GM20431 (cell line): ENCODE results near the gene GFM1.

Experiments
- in situ Hi-C: fragments of 300-500 bp; cut with MseI, MboI; formaldehyde crosslinking; loops from one replicate; pipeline ENCODE4 v1.15.0; 2020; ENCODE audit warnings: low sequenced_read_pairs; ENCODE audit not compliant: unreplicated experiment

GFM1 gene

DNA sequence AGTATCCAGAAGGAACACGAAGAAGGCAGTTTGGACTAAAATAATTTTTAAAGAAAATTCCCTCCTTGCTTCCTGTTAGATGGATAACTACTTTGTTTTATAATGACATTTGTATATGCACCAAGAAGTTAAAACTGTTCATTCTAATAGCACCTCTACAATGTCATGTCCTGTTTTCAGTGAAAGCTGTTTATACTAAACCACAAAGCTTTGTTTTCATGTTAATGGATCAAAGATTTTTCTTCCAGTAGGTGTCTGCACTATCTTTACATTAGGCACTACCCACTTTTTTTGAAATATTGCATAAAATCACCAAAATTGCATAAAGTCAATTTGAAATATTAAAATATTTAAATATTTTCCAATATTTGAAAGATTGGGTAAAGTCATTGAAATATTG, 77.8 kb downstream of the GFM1 start:
- in situ Hi-C loops = no loop called here

- in situ Hi-C loops = no loop called here
Observed at GRCh38 chr3:158723991-158724390, 79.7 kb downstream of the GFM1 start.

DNA sequence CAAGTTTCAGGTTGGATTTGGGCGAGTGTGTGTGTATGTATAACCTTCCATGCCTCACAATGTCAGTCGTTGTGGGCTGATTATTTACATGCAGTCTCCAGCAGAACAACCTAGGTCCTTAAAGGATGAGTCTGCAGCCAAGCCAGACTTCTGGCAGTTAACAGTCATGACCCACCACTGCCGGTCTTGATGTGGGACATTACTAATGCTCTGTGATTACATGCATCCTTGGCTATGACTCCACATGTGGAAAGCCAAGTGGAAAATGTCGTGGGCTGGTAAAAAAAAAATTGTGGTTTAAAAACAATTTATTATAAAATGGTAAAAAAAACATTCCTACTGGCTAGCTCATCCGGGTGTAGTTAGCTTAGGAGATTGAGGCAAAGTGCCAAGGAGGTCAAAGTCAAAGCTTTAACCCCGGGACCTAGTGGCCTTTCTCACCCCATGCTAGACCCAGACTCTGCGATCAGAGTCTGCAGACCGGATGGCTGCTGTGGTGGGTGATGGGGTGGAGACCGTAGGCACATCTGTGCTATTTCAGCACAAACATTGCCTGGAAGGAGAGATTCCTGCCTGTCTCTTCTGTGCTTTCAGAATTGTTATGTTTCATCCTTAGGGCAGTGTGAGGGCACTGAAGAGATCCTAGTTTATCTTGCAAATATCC, 81.2 kb downstream of the GFM1 start:
- in situ Hi-C loops = no loop called here

DNA sequence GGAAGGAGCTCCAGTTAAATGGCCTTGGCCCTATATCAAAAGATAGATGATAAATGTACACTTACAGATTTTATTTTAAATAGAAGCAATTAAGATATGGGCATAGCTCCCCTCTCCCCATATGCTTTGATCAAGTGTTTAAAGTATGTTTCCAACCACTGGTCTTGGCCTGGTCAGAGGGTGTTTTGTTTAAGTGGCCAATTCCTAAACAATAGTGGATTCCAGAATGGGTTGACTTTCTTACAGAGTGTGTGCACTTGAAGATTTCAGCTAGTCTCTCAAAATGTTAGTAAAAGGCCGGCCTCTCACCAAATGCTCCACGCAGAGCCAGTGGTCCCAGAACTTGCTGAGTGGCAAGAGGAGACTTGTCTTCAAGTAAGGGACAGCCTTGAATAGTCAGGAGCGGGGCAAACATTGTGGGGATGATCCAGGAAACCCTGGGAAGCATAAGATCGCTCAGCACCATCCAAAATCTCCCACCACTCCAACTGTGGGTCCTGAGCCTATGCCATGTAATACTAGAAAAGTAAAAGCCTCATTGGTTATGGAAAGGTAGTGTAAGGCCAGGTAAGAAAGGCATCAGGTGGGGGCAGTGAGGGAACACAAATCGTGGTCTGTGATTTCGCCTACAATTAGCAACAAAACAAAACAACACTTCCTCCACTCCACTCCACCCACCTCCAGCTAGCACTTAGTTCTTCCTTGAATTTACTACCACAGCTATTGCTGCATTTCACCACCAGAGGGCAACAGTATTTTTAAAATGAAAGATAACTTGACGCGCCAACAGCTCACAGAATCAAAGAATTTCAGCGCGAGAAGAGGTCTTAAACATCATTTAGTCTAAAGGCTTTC, 83.1 kb downstream of the GFM1 start:
- in situ Hi-C loops = no loop called here

DNA sequence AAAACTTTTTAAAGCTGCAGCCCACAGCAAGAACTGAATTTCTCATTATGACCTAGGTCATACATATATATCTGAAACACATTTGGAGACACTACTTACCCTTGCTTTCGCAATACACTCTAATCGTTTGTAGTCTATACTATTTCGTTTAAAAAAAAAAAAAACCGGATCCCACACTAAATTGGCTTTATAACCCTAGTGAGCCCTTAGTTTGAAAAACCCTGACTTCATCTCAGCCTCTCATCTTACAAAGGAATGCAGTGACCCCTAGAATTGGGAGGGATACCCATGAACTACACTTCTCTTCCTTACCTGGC, 83.7 kb downstream of the GFM1 start:
- in situ Hi-C loops = no loop called here

GRCh38 chr3:158728851-158729250, 84.5 kb downstream of the GFM1 start:
- in situ Hi-C loops = no loop called here

- in situ Hi-C loops = loop anchor here (10.0 kb wide), 1 partner anchor 53 kb away; no protein-coding TSS in a partner anchor
Observed at GRCh38 chr3:158731486-158731885, 87.2 kb downstream of the GFM1 start.

DNA sequence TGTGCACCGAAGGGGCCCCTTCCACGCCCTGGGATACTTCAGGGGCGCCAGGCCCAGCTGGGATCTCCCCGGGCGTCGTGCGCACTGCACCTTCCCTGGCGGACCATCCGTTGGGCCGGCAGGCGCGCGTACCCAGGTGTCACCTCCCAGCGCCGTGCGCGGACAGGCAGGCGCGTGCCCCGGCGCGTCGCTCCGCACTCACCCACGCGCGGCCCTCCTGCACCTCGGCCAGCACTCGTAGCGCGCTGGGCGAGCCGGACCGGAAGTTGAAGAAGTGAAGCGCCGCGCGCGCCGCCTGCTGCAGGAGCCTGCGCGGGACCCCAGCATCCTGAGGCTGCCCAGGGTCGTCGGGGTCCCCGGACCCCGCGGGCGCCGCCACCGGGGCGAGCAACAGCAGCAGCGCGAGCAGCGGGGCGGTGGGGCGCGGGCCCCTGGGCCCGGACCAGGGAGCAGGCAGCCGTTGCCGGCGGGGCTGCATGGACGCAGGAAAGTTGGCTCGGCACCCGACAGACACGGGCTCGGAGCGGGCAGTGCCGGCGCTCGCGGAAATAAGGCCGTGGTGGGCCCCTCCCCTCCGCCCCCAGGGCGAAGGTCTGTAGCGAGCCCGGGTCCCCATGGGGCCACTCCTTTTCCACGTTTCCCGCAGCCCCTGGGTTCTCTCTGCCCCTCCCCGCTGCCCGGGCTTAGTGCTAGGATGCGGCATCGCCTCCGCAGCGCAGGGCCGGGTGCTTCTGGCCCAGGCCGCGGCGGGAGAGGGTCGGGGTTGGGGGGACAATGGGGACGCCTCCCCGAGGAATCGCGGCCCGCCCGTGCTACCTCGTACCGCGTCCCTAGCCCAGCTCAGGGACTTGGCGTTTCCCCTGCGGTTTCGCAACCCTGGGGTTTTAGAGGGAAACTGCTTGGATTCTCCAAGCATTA, 87.9 kb downstream of the GFM1 start, which contains the start of gene RARRES1:
TSS of gene RARRES1 (minus strand) at position 520 of the 918 bp plus-strand sequence. CDS start at position 478, 42 bp downstream.
- in situ Hi-C loops = loop anchor here (10.0 kb wide), 1 partner anchor 53 kb away; no protein-coding TSS in a partner anchor

DNA sequence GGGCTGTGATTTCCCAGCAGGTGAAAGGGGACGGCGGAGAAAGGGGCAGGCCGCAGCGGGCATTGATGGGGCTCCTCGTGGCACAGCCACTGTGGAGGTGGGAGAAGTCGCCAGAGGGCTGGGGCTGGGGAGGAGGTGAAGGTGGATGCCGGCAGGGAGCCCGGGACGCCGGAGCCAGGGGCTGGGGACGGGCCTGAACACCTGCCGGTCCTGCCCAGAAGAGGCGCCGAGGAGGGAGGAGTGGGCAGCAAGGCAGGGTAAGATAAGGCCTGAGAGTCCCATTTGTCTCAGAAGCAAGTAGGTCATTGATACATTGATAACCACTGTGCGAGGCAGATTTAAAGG, 88.5 kb downstream of the GFM1 start:
- in situ Hi-C loops = loop anchor here (10.0 kb wide), 1 partner anchor 52 kb away; no protein-coding TSS in a partner anchor

DNA sequence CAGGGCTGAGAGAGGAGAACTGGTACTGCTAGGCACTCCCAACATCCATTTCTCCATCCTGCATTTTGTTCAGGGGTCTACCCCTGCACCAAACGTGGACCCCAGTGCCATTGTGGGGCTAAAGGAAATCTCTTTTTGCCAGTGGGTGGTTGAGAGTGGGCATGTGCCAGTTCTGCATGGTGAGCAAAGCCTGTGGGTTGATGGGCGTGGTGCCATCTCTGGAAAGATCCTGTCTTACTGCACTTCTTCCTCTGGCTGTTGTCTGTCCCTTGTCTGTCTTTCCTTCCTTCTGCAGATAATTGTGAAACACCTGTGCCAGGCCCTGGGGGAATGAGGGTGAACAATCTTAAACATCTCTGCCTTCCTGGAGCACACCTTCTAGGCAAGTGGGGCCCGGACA, 89.3 kb downstream of the GFM1 start:
- in situ Hi-C loops = loop anchor here (10.0 kb wide), 1 partner anchor 51 kb away; no protein-coding TSS in a partner anchor

- in situ Hi-C loops = loop anchor here (10.0 kb wide), 1 partner anchor 49 kb away; no protein-coding TSS in a partner anchor
Observed at GRCh38 chr3:158735296-158736033, 91.1 kb downstream of the GFM1 start.

DNA sequence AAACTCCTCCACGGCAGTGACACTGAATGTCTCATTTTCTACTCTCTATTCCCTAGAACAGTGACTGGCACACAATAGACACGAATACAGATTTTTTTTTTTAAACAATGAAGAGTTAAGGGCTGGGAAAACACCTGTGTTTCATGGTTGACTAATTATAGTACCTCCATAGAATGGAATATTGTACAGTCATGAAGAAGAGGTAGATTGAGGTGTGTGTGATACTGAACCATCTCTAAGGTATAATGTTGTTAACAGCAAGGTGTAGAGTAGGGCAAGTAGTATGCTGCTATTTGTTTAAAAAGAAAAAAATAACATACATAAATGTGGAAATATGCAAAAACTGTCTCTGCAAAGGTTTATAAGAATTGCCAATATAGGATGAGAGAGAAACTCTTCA, 93.1 kb downstream of the GFM1 start:
- in situ Hi-C loops = loop anchor here (10.0 kb wide), 1 partner anchor 47 kb away; no protein-coding TSS in a partner anchor

DNA sequence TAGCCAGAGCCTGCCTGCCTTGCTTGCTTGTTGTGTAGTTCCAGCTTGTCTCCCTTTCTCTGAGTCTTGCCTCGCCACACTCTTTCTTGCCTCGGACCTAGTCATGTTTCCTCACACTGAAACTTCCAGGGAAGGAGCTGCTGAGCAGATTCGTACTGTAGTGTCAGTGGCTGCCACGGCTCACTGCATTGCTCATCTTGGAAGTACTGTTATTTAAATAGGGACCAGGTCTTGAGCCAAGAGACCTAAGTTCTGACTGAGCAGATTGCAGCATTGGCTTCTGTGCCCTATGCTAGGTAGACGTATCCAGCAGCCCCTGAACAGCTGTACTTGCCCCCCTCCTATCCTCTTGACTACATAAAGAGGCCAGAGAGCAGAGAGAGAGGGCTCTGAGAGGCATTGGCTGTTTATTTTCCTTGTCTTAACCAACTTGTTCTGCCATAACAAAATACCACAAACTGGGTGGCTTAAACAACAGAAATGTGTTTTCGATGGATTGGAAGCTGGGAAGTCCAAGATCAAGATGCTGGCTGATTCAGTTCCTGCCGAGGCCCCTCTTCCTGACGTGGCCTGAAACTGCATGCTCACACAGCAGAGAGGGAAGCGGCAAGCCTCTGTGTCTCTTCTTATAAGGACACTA, 93.8 kb downstream of the GFM1 start:
- in situ Hi-C loops = loop anchor here (10.0 kb wide), 1 partner anchor 47 kb away; no protein-coding TSS in a partner anchor

GRCh38 chr3:158738653-158739052, 94.3 kb downstream of the GFM1 start:
- in situ Hi-C loops = loop anchor here (10.0 kb wide), 1 partner anchor 46 kb away; no protein-coding TSS in a partner anchor

GRCh38 chr3:158739078-158739477, 94.8 kb downstream of the GFM1 start:
- in situ Hi-C loops = loop anchor here (10.0 kb wide), 1 partner anchor 46 kb away; no protein-coding TSS in a partner anchor

DNA sequence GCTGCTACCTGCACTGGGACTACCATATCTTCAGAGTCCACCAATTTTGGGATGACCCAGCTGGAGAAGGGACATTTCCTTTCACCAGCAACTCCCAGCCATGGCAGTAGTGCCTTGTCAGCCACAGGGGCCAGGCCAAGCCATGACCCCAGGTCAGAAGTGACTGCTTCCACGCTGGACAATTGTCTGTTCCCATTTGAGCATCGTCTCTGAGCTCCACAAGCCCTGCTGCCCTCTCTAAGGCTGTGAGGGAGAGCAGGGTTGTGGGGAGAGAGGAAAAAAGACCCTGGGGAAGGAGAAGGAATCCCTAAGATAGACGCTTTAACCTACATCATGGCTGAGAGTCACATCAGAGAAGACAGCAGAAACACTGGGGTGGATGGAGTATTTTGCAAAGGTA, 95.3 kb downstream of the GFM1 start:
- in situ Hi-C loops = loop anchor here (10.0 kb wide), 1 partner anchor 45 kb away; no protein-coding TSS in a partner anchor
